DOHH2 (cell line): ENCODE results near the gene KDM1B.

ENCODE experiments used
- H3F3A ChIP-seq: fragments of 200-600 bp; sonication (generic), shearing (Covaris generic); 2 replicates; pipeline ENCODE4 v1.6.0; 2016; ENCODE audit warnings: antibody characterized with exemption, mild to moderate bottlenecking; ENCODE audit not compliant: control insufficient read depth, insufficient read depth
- H3K27ac ChIP-seq: fragments of 200-600 bp; sonication (generic); 2 replicates; pipeline ENCODE4 v1.5.1; 2014; ENCODE audit warnings: low read depth, mild to moderate bottlenecking, low read length, moderate library complexity
- H3K27me3 ChIP-seq: fragments of 200-600 bp; sonication (generic); 2 replicates; pipeline ENCODE4 v1.6.1; 2014; ENCODE audit warnings: mild to moderate bottlenecking, low read length, mixed read lengths; ENCODE audit not compliant: control insufficient read depth
- H3K36me3 ChIP-seq: fragments of 200-600 bp; sonication (generic); 2 replicates; pipeline ENCODE4 v1.6.1; 2014; ENCODE audit warnings: mild to moderate bottlenecking, low read length, moderate library complexity, mixed read lengths; ENCODE audit not compliant: control insufficient read depth
- H3K4me1 ChIP-seq: fragments of 200-600 bp; sonication (generic); 2 replicates; pipeline ENCODE4 v1.6.1; 2014; ENCODE audit warnings: mild to moderate bottlenecking, low read length, mixed read lengths; ENCODE audit not compliant: control insufficient read depth
- H3K4me2 ChIP-seq: fragments of 200-600 bp; sonication (generic); 2 replicates; pipeline ENCODE4 v1.6.0; 2014; ENCODE audit warnings: mild to moderate bottlenecking, low read length, moderate library complexity
- H3K4me3 ChIP-seq: fragments of 200-600 bp; sonication (generic); 2 replicates; pipeline ENCODE4 v1.5.1; 2014; ENCODE audit warnings: mild to moderate bottlenecking, low read length, mixed read lengths
- H3K79me2 ChIP-seq: fragments of 200-600 bp; sonication (generic); 2 replicates; pipeline ENCODE4 v1.6.1; 2014; ENCODE audit warnings: mild to moderate bottlenecking, low read length, mixed read lengths; ENCODE audit not compliant: control insufficient read depth
- H3K9me2 ChIP-seq: fragments of 200-600 bp; sonication (generic); replicated peaks from 2 replicates; pipeline ENCODE4 v1.6.1; 2014; ENCODE audit warnings: mild to moderate bottlenecking, low read length, mixed read lengths; ENCODE audit not compliant: control insufficient read depth
- H3K9me3 ChIP-seq: fragments of 200-600 bp; sonication (generic); 2 replicates; pipeline ENCODE4 v1.6.1; 2014; ENCODE audit warnings: antibody characterized with exemption, low read length, mixed read lengths; ENCODE audit not compliant: control insufficient read depth, insufficient read depth
- H4K20me1 ChIP-seq: fragments of 200-600 bp; sonication (generic); 2 replicates; pipeline ENCODE4 v1.6.0; 2014; ENCODE audit warnings: low read depth, mild to moderate bottlenecking, antibody characterized with exemption, low read length, moderate library complexity; ENCODE audit not compliant: control insufficient read depth, insufficient read depth
- CTCF ChIP-seq: fragments of 200-600 bp; sonication (generic); IDR thresholded peaks from one replicate; pipeline ENCODE4 v1.5.1; 2014; ENCODE audit warnings: antibody characterized with exemption, mild to moderate bottlenecking, low read depth, low read length; ENCODE audit not compliant: poor library complexity, severe bottlenecking
- EZH2phosphoT487 ChIP-seq: fragments of 200-600 bp; sonication (generic); IDR thresholded peaks from 2 replicates; pipeline ENCODE4 v1.6.1; 2017; ENCODE audit warnings: borderline replicate concordance, mild to moderate bottlenecking, antibody characterized with exemption, low read length, moderate library complexity, mixed read lengths

The KDM1B gene

GRCh38 chr6:18270216-18270615 lies 115.0 kb downstream of the KDM1B start:
- no peak overlapping the region for H3K27ac ChIP-seq

More at GRCh38 chr6:18270216-18270615, 115.0 kb downstream of the KDM1B start:
- H3K4me1 ChIP-seq, result peaks cover 15% of the 10 kb centered on the region
- H3K4me2 ChIP-seq, result no peak overlapping the region
- no peak overlapping the region for H3K4me3 ChIP-seq
- no peaks in the 10 kb centered on the region for H3K27me3 ChIP-seq
- peaks cover 2% of the 10 kb centered on the region; the same call in 1 of the 2 replicates for H3F3A ChIP-seq
- no peaks in the 10 kb centered on the region for H4K20me1 ChIP-seq
- H3K9me2 ChIP-seq, result no peaks in the 10 kb centered on the region
- peaks cover 5% of the 10 kb centered on the region for H3K79me2 ChIP-seq
- H3K36me3 ChIP-seq, result peaks cover 6% of the 10 kb centered on the region
- H3K9me3 ChIP-seq, result peaks cover 20% of the 10 kb centered on the region
- TF ChIP-seq CTCF, result no peak
- TF ChIP-seq EZH2phosphoT487, result no peak
